DND-41 (cell line): Measurements from ENCODE around the gene GABBR1.

Experiments
- EZH2 ChIP-seq: IDR thresholded peaks from 3 replicates; pipeline ENCODE4 v1.6.1; 2012; ENCODE audit warnings: borderline replicate concordance, low read depth, mild to moderate bottlenecking, moderate library complexity, low read length, inconsistent platforms; ENCODE audit not compliant: severe bottlenecking
- TF ChIP-seq, protein P1 (sequence below): IDR thresholded peaks from 2 replicates; pipeline ENCODE4 v1.5.1; 2012; ENCODE audit warnings: borderline replicate concordance, low read length, moderate library complexity, mild to moderate bottlenecking; ENCODE audit not compliant: poor library complexity, severe bottlenecking; ENCODE audit errors: extremely low read depth

DNA sequence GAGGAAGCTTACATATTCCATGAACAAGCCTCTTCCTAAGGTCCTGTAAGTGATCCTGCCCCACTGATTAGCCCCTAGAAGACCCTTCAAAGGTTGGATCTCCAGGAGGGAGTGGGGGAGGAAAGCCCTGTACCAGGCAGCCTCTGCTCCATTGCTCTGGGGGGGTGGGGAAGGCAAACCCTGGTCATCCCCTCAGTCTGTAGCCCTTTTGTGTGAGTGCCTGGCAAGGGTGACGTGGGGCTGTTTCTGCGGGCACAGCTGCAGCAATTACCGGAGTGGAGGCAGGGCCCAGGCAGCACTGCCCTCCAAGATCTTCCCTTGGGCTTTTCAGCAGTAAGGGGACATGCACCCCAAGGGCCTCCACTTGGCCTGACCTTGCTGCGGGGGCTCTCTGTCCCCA is 23.8 kb upstream of the GABBR1 start, which contains the start of gene MOG:
- TF ChIP-seq, protein P1, sequence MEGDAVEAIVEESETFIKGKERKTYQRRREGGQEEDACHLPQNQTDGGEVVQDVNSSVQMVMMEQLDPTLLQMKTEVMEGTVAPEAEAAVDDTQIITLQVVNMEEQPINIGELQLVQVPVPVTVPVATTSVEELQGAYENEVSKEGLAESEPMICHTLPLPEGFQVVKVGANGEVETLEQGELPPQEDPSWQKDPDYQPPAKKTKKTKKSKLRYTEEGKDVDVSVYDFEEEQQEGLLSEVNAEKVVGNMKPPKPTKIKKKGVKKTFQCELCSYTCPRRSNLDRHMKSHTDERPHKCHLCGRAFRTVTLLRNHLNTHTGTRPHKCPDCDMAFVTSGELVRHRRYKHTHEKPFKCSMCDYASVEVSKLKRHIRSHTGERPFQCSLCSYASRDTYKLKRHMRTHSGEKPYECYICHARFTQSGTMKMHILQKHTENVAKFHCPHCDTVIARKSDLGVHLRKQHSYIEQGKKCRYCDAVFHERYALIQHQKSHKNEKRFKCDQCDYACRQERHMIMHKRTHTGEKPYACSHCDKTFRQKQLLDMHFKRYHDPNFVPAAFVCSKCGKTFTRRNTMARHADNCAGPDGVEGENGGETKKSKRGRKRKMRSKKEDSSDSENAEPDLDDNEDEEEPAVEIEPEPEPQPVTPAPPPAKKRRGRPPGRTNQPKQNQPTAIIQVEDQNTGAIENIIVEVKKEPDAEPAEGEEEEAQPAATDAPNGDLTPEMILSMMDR, result no peak
- TF ChIP-seq EZH2, result no peak
